ENCODE measurements around the gene MAD2L2.

Gene MAD2L2

DNA sequence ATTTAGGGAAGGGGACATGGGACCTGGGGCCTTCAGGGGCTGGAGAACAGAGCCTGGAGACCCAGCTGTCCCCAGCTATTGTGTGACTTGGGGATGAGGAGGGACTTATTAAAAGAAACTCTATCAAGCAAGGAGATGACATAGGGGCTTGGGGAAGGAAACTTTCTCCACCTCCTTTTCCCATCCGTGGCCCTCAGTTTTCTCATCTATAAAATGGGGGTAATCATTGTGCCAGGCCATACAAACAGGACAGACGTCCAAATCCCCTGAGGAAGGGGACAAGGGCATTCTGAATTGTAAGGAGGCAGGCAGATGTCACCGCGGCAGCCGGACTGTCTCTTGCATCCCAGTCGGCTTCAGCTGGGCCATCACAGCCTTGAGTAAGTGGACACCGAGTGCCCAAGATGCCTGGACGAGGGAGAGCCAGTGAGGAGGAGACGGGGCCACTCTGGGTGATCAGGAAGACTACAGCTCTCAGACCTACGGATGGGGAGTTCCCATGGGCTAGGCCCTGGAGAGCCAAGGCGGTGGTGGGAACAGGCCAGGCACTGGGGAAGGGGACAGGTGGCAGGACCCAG is 28.7 kb downstream of the MAD2L2 start:
- no peak for DNase-seq

DNA sequence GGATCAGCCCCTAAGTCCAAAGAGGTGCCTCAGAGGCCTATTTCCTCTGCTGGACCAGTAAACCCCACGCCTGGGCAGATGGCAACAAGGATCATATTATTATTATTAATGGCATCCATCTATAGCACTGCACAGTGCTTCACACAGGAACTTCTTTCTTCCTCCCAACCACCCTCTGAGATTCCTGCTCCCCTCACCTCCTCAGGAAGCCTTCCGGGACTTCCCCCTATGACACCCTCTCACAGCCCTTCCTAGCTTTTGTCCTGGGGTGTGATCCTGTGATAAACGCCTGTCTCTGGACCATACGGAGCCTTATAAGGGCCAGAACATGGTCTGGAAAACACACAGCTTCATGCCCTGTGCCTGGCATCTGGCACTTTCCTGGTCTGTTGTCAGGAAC is 29.9 kb downstream of the MAD2L2 start:
- DNase-seq, result no peak

DNA sequence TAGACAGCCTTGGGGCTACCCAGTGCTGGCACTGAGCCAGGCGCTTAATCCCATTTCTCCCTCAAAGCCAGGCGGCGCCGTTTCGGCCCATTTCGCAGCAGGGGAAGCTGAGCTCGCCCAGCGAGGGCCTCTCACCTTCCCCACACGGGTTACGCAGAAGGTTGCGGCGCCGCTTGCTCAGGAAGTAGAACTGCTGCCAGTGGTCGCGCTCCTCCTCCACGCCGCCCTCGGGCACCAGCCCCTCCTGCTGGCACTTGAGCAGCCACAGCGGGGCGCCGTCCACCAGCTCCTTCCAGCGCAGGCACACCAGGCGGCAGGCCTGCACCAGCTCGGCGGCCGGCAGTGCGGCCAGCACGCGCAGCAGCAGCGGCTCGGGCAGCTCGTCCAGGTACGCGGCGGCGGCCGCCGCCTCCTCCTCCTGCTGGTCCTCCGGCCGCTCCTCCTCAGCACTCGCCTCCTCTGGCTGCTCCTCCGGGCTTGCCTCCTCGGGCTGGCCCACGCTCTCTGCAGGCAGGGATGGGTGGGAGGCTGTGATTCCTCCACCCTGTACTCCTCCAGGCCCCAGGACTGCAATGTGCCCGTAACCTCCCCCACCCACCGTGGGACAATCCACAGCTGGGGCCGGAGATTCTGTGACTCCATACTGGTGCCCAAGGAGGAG is 30.5 kb downstream of the MAD2L2 start:
- peak; percentile 84 for DNase-seq

DNA sequence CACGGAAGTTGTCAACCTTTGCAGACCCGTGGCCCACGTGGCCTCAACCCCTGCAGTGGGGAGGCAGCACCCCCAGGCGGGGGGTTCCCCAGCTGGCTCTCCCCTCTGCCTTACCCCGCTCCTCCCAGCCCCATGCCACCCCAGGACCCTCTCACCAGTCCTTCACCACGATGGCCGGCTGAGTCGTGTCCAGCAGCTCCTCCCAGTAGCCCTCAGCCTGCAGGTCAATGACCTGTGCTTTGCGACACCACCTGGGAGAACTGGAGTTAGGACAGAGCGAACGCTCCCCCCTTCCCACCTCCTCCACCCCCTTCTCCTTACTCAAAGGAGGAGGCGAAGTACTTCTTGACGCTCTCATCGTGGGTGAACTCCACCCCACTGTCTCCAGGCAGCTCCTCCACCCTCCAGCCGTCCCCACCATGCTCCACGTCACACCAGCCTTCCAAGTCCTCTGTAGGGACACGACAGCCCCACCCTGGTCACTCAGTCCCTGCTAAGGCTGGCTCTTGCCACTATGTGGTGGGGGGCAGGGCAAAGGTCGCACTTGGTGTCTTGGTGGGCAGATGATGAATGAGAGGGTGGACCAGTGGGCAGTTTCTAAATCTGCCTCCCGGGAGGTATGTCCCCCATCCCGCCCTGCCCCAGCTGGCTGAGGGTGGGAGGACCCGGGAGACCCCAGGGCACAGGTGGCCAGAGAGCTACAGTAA is 31.2 kb downstream of the MAD2L2 start:
- no peak for DNase-seq

DNA sequence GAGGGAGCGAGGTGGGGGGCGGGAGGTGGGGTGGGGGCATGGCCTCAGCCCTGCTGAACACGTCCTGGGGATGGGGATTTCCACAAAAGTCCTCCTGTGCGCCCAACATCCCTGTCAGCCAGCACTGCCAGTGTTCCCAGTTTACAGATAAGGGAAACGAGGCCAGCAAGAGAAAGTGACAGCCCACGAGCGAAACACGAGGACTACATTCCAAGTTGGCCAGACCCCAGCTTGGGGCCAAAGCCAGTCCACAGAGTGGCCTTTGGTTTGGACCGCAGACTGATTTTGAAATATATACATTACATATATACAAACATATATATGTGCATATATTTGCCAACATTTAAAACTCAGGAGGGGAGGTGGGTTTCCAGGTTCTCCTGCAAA is 31.7 kb downstream of the MAD2L2 start:
- DNase-seq, result no peak

DNA sequence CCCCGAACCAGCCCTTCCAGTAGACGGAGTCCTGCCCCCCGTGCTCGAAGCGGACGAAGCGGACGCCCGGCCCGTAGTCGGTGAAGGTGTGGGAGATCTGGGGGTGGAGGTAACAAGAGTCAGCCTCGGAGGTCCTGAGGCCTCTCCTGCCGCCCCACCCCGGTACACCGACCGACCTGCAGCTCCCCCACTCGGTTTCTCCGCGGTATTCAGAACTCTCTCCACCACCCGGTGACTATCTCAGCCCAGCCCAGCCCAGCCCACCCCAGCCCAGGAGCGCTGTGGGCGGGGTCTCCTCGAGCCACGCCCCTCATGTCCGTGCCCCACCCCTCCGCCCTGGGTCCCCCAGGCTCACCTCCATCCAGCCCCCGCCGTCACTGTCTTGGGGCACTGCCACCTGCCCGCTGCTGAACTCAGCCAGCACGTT is 32.2 kb downstream of the MAD2L2 start:
- DNase-seq, result peak; percentile 42

DNA sequence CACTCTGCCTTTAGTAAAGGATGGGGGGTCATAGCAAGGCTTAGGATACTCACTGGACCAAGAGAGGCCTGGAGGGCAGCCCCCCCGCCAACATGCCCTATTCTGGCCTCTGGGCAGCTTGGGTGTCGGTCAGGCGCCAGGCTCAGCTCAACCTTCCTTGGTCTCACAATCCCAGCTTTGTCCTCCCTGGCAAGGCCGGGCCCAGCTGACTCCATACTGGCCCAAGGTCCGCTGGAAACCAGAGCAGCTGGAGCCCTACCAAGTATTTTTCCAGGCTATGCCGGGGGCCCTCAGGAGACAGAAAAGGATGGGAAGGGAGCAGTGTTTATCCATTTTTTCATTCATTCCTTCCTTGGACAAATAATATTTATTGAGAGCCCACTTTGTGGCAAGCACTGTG is 32.9 kb downstream of the MAD2L2 start:
- no peak for DNase-seq

DNA sequence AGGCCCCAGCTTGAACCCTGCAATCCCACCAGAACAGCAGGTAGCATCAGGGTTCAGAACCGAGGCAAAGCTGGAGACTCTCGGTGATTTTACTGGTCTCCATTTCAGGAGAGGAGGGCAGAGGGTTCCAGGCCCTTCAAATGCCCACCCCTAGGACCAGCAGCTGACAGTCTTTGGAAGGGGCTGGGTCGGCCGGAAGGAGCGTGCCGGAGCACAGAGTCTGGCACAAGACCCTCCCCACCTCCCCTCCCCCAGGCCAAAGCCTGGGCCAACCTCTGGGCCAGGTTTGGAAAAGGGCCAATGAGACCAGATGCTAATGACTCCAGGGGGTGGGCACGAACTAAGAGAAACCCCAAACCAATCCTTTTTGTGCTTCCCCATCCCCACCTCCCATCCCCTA is 33.6 kb downstream of the MAD2L2 start:
- no peak for DNase-seq

DNA sequence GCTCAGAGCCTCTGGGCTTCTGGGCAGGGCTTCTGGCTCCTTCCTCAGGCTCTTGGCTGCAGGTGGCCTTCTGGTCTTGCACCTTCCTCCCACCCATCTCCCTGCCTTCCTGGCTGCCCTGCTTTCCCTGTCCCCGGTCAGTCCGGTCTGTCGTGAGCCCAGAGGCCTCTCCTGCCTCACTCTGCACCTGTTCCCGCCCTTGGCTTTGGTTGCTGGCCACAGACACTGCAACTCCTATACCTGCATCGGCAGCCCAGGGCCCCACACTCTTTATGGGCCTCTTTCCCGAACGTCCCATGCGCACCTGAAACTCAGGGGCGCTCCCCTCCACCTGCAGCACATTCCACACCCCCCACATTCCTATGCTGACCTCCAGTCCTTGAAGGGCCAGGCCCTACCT is 34.6 kb downstream of the MAD2L2 start:
- DNase-seq, result no peak

DNA sequence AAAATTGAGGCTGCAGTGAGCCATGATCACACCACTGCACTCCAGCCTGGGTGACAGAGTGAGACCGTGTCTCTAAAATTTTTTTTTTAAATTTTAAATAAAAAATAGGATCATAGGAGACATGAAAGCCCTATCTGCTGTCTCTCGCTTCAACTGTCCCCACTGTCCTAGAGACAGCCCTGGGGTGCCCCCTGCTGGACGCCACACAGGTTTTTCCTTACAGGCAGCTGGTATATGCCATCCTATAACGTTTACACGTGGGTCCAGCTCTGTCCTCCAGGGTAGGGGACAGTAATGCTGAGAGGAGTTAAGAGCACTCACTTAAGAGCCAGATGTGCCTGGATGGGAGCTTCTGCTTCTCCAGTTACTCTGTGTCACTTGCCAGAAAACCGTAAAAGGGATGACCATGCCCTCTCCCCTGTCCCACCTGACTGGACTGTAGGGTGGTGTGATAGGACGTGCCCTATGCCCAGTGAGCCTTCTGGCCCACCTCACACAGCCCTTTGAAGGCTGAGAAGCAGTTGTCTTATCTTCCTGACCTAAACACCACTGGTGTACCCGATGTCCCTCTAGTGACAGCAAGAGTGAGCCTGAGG is 35.2 kb downstream of the MAD2L2 start:
- peak; percentile 82 for DNase-seq

DNA sequence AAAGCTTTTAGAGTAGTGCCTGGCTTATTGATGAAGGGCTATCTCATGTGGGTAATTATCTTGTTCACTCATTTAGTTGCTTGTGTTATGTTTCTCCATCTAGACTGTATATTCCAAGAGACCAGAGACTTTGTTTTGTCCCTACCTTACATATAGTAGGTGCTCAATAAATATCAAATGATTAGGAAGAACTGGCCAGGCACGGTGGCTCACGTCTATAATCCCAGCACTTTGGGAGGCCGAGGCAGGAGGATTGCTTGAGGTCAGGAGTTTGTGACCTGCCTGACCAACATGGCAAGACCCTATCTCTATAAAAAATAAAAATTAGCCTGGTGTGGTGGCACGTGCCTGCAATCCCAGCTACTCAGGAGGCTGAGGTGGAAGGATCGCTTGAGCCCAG is 35.7 kb downstream of the MAD2L2 start:
- no peak for DNase-seq

DNA sequence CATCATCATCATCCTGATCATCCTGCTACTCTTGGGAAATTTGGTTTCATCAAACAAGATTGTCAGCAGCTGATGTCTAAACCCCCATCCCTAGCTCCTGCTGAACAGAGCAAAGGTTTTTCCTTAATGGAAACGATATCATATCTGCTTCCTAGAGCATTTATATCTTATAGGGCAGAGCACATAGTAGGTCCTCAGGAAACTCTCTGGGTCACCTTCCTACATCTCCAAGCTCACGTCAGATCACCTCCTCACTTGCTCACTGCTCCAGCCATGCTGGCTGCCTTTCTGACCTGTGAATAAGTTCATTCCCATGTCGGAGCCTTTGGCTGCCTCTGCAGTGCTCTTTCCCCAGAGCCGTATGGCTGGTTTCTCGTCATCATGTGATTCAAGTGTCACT is 37.2 kb downstream of the MAD2L2 start:
- no peak for DNase-seq

DNA sequence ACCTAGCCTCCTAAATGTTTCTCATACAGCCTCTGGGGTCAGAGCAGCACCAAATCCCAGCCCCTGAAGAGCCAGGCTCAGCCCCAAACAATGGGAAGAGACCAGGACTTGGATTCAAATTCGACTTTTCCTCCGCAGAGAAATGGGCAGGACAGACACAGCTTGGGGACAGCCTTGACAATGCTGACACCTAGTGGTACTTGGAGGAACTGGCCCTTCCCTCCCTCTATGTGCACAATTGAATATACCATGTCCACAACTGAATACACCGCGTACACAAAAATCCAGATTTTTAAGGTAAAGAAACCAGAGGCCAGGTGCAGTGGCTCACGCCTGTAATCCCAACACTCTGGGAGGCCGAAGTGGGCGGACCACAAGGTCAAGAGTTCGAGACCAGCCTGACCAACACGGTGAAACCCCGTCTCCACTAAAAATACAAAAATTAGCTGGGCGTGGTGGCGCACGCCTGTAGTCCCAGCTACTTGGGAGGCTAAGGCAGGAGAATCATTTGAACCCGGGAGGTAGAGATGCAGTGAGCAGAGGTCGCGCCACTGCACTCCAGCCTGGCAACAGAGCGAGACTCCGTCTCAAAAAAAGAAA is 38.4 kb downstream of the MAD2L2 start:
- DNase-seq, result peak; percentile 61

DNA sequence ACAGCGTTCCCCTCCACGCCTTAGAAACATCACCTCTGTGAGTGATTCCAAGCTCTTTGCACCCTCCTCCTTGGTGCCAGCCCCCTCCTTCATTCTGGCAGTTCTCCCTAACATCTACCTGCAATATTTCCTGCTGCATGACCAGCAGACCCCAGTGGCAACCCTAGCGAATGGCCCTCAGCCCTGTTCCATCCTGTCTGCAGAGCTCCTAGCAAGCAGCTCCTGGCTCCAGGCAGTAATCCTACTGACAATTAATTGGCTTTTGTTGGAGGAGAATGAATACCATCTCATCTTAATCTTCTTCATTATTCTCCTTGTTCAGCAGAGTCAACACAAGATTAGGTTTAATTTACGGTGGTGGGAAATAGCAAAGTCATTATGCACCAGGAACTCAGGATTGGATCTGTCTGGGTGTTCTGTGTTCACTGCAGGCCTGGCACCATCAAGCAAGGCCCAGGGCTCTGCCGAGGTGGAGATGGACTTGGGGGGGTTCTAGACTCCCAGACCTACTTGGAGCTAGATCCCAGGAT is 39.1 kb downstream of the MAD2L2 start:
- no peak for DNase-seq

DNA sequence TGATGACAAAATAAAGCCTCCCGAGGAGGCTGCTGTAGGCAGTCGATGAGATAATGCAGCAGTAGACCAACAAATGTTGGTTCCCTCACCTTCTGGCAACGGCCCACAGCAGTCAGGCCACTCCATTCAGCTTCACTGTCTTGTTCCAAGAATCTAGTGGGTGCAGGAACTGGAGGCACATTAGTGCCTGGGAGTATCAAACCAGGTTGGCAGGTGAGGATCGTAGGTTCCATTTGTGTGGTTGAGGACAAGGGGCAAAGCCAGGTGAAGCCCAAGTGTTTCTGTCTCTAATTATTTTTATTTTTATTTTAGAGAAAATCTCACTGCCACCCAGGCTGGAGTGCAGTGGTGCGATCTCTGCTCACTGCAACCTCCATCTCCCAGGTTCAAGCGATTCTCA is 40.0 kb downstream of the MAD2L2 start:
- no peak for DNase-seq

DNA sequence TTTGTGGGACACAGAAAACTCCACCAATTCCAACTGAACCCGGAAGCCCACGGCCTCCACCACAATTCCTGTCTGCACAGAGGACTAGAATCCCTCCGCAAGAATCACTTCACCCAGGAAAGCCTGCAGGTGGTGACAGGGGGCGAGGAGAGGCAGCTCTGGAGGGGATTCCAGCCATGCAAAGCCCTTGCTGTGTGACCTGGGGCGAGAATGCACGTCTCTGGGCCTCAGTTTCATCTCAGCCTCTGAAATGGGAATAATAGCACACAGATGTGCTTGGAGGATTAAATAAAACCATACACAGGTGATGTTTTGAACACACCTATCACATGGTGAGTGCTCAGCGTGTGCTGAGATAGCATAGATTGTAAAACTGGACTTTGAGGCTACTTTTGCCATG is 40.8 kb downstream of the MAD2L2 start:
- no peak for DNase-seq

DNA sequence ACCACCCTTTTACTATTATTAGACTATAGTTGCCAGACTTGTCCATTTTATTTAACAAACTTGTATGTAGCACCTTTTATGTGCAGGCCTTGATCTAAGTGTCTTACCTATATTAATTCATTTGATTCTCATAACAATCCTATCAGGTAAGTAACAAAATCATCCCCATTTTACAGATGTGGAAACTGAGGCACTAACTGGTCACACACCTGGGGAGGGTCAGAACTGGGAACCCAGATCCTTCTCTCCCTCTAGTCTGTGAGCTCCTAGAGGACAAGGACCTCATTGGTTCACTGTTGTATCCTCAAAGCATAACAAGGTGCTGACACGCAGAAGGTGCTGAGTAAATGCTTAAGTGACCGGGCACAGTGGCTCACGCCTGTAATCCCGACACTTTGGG is 41.6 kb downstream of the MAD2L2 start:
- DNase-seq, result no peak

DNA sequence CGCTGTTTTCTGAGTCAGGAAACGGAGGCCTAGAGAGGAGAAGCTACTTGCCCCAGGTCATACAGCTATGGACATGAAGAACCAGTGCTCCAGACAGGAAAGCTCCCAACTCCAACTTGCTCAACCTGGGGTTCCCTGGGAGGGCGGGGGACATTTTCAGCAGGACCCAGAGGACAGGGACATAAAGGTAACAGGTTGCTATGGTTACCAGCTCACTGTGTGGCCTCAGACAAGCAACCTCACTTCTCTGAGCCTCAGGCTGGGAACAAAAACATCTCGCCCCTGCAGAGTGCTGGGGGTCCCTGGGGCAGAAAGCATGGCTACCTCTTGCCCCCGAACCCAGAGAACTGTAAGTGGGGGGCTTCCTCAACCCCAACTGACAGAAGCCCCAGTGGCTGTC is 42.8 kb downstream of the MAD2L2 start:
- no peak for DNase-seq

DNA sequence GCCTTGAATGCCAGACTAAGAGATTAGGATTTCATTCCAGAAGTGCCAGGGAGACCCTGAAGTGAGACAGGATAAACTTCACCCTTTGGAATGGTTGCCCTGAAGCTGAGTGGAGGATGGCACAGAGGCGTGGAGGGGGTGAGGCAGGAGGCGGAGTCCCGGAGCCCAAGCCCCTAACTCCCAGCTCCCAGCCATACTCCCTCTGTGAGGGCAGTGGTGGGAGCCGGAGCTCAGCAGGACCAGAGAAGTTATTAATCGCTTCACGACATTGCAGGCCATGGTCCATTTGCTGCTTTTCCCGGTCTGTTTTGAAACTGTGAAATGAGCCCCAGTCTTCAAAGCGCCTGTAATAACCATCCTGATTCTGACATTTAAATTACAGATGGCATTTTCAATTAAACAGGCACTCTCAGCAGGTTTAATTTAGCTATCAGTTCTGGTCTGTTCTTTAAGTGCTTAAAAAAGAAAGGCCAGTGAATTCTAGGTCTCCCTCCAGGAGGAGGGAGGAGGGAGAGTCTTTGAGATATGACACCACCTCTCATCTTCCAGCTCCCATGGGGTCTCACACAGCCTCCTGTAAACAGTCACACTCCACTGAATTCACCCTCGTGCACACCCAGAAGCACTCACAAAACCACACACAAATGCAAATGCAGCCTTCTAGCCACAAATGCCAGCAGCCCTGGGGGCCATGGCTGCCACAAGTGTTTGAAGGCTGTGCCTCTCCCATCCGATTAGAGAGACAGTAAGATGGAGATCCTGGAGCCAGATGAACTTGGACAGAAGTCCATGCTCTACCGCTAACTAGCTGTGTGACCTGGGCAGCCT is 46.4 kb downstream of the MAD2L2 start:
- no peak for DNase-seq

DNA sequence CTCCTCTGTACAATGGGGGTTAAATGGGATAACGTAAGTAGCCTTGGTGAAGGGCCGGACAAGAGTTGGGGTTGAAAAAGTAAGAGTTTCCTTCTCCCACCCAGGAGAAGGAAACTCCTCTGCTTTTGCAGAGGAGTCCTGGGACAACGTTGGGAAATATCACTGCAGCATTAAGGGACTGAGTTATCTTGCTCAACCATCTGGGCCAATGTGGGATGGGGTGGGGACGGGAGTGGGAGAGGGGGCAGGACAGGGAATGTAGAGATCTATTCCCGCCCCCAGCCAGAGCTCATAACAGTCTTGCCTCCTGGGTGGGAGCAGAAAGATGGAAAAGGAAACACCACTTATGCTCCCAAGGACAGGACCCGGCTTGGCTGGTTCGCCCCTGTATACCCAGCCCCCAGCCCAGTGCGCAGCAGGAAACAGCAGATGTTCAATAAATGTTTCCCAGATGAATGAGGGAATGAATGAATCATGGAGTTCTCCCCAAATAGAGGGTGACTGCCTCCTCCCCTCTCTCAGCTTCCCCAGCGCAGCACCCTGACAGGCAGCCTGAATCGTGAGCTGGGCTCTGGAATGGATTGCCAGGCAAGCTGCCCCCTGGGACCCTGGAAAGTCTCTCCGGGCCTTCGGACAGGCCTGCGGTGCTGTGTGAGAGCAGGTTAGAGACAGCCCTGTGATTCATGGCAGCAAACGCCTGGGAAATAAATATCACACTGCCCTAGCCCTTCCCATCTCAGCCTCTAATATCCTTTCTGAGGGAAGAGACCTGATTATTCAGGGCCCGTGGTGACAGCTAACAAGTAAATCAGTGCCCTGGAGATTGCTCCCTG is 51.5 kb downstream of the MAD2L2 start:
- no peak for DNase-seq

DNA sequence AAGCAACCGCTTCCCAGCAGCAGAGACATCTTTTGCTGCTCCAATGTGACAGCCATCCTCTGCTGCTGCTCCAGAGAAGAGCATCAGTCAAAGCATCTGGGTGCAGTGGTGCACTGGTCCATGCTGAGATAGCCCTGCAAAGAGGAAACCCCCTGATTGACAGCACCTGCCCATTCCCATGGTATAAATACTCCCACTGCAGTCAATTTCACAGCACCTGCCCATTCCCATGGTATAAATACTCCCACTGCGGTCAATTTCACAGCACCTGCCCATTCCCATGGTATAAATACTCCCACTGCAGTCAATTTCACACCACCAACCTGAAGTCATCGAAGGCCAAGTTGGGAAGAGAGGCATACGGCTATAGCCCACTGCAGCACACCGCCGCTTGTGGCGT is 52.2 kb downstream of the MAD2L2 start:
- DNase-seq, result no peak

DNA sequence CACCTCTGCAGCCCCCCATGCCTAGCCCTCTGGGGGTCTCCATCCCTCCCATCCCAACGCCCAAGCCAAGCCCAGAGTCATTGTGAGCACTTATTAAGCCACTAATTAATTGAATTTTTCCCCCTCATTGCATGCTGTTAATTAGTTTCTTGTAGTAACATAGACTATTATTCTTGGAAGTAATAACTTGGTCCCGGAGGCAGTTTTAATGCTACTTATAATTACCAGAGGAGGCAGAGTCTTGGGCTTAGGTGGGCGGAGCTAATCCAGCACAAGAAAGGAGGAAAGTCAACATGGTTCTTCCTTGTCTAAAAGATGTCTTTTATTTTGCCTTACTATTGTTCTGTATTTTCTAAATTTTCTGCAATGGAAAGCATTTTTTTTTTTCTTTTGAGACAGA is 54.4 kb downstream of the MAD2L2 start:
- DNase-seq, result no peak

All from stimulated activated CD4-positive, alpha-beta T cell treated with anti-CD3 and anti-CD28 coated beads, Interleukin-1b, Interleukin-23, amount 100 ng/mL, for 48 hours (primary cell).